B cell (primary cell): ENCODE measurements around the gene FSTL5. TPM values are rescaled to one million over a fixed set of nuclear protein-coding genes. Genes with fewer than 3 reads are reported as not detected.

Experiments
- ATAC-seq: fragments of 200-7000 bp; cut with Tn5 transposase; one replicate; pipeline ENCODE4 v1.10.0; 2021; ENCODE audit warnings: low read depth, mild to moderate bottlenecking, moderate number of reproducible peaks, moderate library complexity
- CTCF ChIA-PET: fragments of 350-600 bp; sonication (Branson Sonifier 250); formaldehyde crosslinking; loops from one replicate; lab custom pipeline; 2021; ENCODE audit warnings: antibody characterized with exemption, inconsistent platforms; lab: Charles Lee
- POLR2A ChIA-PET: fragments of 350-600 bp; sonication (Branson Sonifier 250); formaldehyde crosslinking; loops from one replicate; lab custom pipeline; 2021; ENCODE audit warnings: antibody characterized with exemption; lab: Charles Lee
- DNase-seq: peaks from one replicate; pipeline ENCODE4 v3.0.0; 2013
- H2AFZ ChIP-seq: 2 replicates; pipeline ENCODE4 v1.6.1; 2012; ENCODE audit warnings: mild to moderate bottlenecking, low read depth, low read length; ENCODE audit not compliant: insufficient read depth, poor library complexity, severe bottlenecking
- H3K27ac ChIP-seq, 2 donors: 1 replicate in 1 of 2; 2 replicates in 1 of 2; pipeline ENCODE4 v1.5.1; 2012 to 2013; ENCODE audit warnings: low read length in 2 of 2, mild to moderate bottlenecking in 2 of 2, moderate library complexity in 1 of 2
- H3K27me3 ChIP-seq, 4 experiments: fragments of 200-600 bp in 1 of 4; sonication (generic) in 1 of 4; replicated peaks in 1 of 4; 1 replicate in 2 of 4; 2 replicates in 2 of 4; pipeline versions ENCODE4 v1.6.1 to v1.7.0; 2013 to 2016; ENCODE audit warnings: low read length in 3 of 4, mild to moderate bottlenecking in 2 of 4, mixed read lengths in 1 of 4, moderate library complexity in 1 of 4; ENCODE audit not compliant: insufficient read depth in 4 of 4, control insufficient read depth in 3 of 4; ENCODE audit errors: control extremely low read depth in 1 of 4
- H3K36me3 ChIP-seq, 2 experiments: replicated peaks in 1 of 2; 1 replicate in 1 of 2; 2 replicates in 1 of 2; pipeline versions ENCODE4 v1.6.1 to v1.7.1; 2013; ENCODE audit warnings: low read length in 1 of 2; ENCODE audit not compliant: insufficient read depth in 2 of 2, control insufficient read depth in 1 of 2; ENCODE audit errors: control extremely low read depth in 1 of 2, extremely low read depth in 1 of 2
- H3K4me1 ChIP-seq, 2 donors: fragments of 200-600 bp in 1 of 2; sonication (generic) in 1 of 2; 1 replicate in 1 of 2; 2 replicates in 1 of 2; pipeline versions ENCODE4 v1.5.1 to v1.6.1; 2013 to 2017; ENCODE audit warnings: low read length in 2 of 2; ENCODE audit not compliant: control insufficient read depth in 2 of 2, insufficient read depth in 2 of 2
- H3K4me2 ChIP-seq: replicated peaks from 2 replicates; pipeline ENCODE3; 2012; ENCODE audit warnings: mild to moderate bottlenecking, low read depth, low read length; ENCODE audit not compliant: poor library complexity, severe bottlenecking
- H3K4me3 ChIP-seq, 5 experiments: fragments of 200-600 bp in 1 of 5; sonication (generic) in 1 of 5; 1 replicate in 3 of 5; 2 replicates in 2 of 5; pipeline versions ENCODE4 v1.5.1 to v1.7.0; 2011 to 2016; ENCODE audit warnings: low read length in 4 of 5, mild to moderate bottlenecking in 4 of 5, low read depth in 2 of 5, control low read depth in 1 of 5, moderate library complexity in 1 of 5; ENCODE audit not compliant: insufficient read depth in 1 of 5; ENCODE audit errors: control extremely low read depth in 1 of 5, extremely low read depth in 1 of 5
- H3K79me2 ChIP-seq: fragments of 200-600 bp; sonication (generic); one replicate; pipeline ENCODE4 v1.6.0; 2016; ENCODE audit warnings: low read length; ENCODE audit not compliant: control insufficient read depth, insufficient read depth
- H3K9ac ChIP-seq: fragments of 200-600 bp; sonication (generic); 2 replicates; pipeline ENCODE4 v1.6.1; 2017; ENCODE audit warnings: mild to moderate bottlenecking, low read length, moderate library complexity
- H3K9me3 ChIP-seq, 3 donors: one replicate each; pipeline versions ENCODE4 v1.6.1 to v1.7.1; 2013; ENCODE audit warnings: low read length in 2 of 3; ENCODE audit not compliant: control insufficient read depth in 2 of 3, insufficient read depth in 1 of 3; ENCODE audit errors: control extremely low read depth in 1 of 3
- H4K20me1 ChIP-seq: 2 replicates; pipeline ENCODE4 v1.6.0; 2012; ENCODE audit warnings: mild to moderate bottlenecking, low read length; ENCODE audit not compliant: insufficient read depth, control insufficient read depth, poor library complexity, severe bottlenecking
- H3K27ac Mint-ChIP-seq: one replicate; pipeline ENCODE4 v1.8.0; 2021; ENCODE audit warnings: mixed read lengths
- H3K27me3 Mint-ChIP-seq: one replicate; pipeline ENCODE4 v1.8.0; 2021; ENCODE audit warnings: mixed read lengths
- H3K4me1 Mint-ChIP-seq: one replicate; pipeline ENCODE4 v1.8.0; 2021; ENCODE audit warnings: mixed read lengths
- H3K4me3 Mint-ChIP-seq: one replicate; pipeline ENCODE4 v1.8.0; 2021; ENCODE audit warnings: mixed read lengths
- H3K9me3 Mint-ChIP-seq: one replicate; pipeline ENCODE4 v1.8.0; 2022; ENCODE audit warnings: mixed read lengths; ENCODE audit not compliant: insufficient read depth
- EZH2 ChIP-seq: IDR thresholded peaks from 2 replicates; pipeline ENCODE4 v1.6.1; 2012; ENCODE audit warnings: borderline replicate concordance, low read depth, mild to moderate bottlenecking, moderate library complexity, low read length; ENCODE audit not compliant: insufficient read depth, poor library complexity, severe bottlenecking
- WGBS: methylation state at CpG from one replicate; pipeline ENCODE4 v1.1.5; 2013; ENCODE audit warnings: missing lambda C conversion rate; ENCODE audit not compliant: insufficient coverage; 5-methylcytosine and 5-hydroxymethylcytosine counted together
- intact Hi-C: fragments of 100-400 bp; cut with micrococcal nuclease; formaldehyde crosslinking; loops from one replicate; pipeline ENCODE4 v1.10.0; 2022
- polyA plus RNA-seq: library from polyadenylated mRNA; depleted of rRNA; stranded (reverse); fragments of >200 nt; gene quantifications from 2 replicates; pipeline ENCODE4 v1.2.3, GENCODE V29; 2012
- total RNA-seq, 2 donors: library from RNA; stranded (reverse); fragments of 120-200 nt in 1 of 2; gene quantifications; 1 replicate in 1 of 2; 2 replicates in 1 of 2; pipeline versions ENCODE4 v1.2.3 to v1.2.4, GENCODE V29; 2013 to 2022
- TF ChIP-seq, protein P1 (sequence below): fragments of 200-600 bp; IDR thresholded peaks from one replicate; pipeline ENCODE4 v1.8.0; 2022; ENCODE audit warnings: antibody characterized with exemption, mild to moderate bottlenecking

The FSTL5 gene
- total and polyA plus RNA-seq, 2 donors (not counting 1 experiment from before 2014, with no cell fraction given) = not detected

DNA sequence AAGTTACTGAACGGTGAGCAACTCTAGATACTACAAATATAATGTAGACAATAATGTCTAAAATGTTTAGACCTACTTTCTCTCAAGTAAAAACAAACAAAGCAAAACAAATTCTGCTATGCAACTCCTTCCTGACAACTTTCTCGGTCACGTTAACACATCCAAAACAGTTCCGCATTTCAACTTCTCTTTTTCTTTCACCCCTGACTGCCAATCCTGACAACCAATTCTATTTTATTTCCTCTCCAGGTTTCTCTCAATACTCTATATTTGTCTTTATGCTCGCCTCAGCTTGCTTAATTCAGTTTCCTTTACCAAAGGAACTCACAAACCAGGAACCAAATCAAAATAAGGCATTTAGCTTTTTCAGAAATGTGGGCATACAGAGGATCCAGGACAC lies 513.0 kb downstream of the FSTL5 start:
- Histone ChIP-seq H3K4me2 (no peak overlapping the region), H3K4me1 (no peaks in the 10 kb centered on the region), H3K79me2 (no peaks in the 10 kb centered on the region), H3K27ac (no peak overlapping the region), H3K9ac (no peak overlapping the region), H3K4me3 (no peak overlapping the region), H2AFZ (no peak overlapping the region), H3K9me3 (peaks cover 0 to 5% (median 0%) of the 10 kb centered on the region in 3 donors), H4K20me1 (no peaks in the 10 kb centered on the region), H3K27me3 (no peaks in the 10 kb centered on the region), H3K36me3 (no peaks in the 10 kb centered on the region)
- Mint-ChIP-seq H3K27me3 (no peaks in the 10 kb centered on the region), H3K9me3 (no peaks in the 10 kb centered on the region), H3K27ac (no peak overlapping the region), H3K4me3 (no peak overlapping the region), H3K4me1 (no peaks in the 10 kb centered on the region)
- CTCF ChIA-PET = no interaction called here
- DNase-seq (no peak), ATAC-seq (no peak)
- 0% methylated on average over 3 of the region's 5 CpGs for WGBS
- POLR2A ChIA-PET = no interaction called here
- intact Hi-C loops = no loop called here
- TF ChIP-seq, protein P1, sequence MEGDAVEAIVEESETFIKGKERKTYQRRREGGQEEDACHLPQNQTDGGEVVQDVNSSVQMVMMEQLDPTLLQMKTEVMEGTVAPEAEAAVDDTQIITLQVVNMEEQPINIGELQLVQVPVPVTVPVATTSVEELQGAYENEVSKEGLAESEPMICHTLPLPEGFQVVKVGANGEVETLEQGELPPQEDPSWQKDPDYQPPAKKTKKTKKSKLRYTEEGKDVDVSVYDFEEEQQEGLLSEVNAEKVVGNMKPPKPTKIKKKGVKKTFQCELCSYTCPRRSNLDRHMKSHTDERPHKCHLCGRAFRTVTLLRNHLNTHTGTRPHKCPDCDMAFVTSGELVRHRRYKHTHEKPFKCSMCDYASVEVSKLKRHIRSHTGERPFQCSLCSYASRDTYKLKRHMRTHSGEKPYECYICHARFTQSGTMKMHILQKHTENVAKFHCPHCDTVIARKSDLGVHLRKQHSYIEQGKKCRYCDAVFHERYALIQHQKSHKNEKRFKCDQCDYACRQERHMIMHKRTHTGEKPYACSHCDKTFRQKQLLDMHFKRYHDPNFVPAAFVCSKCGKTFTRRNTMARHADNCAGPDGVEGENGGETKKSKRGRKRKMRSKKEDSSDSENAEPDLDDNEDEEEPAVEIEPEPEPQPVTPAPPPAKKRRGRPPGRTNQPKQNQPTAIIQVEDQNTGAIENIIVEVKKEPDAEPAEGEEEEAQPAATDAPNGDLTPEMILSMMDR = no peak
- no peak for TF ChIP-seq EZH2

DNA sequence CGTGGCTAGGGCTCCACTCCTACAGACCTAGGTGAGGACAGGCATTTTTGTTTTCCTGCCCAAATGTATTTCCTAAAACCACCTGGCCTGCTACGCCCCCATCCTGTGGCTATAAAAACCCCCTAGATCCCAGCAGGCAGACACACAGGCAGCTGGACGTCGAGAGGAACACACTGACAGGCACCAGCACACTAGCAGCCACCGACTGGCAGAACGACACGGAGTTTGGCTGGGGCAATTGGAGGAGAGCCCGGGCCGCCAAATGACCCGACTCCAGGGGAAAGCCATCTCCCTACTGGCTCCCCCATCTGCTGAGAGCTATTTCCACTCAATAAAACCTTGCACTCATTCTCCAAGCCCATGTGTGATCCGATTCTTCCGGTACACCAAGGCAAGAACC lies 516.0 kb downstream of the FSTL5 start:
- Histone ChIP-seq H3K9me3 (peaks cover 0 to 5% (median 0%) of the 10 kb centered on the region in 3 donors), H3K4me2 (no peak overlapping the region), H3K27me3 (no peaks in the 10 kb centered on the region), H3K79me2 (no peaks in the 10 kb centered on the region), H3K4me1 (no peaks in the 10 kb centered on the region), H3K4me3 (no peak overlapping the region), H3K36me3 (no peaks in the 10 kb centered on the region), H2AFZ (no peak overlapping the region), H3K27ac (no peak overlapping the region), H3K9ac (no peak overlapping the region), H4K20me1 (no peaks in the 10 kb centered on the region)
- POLR2A ChIA-PET = no interaction called here
- intact Hi-C loops = no loop called here
- Mint-ChIP-seq H3K27me3 (no peaks in the 10 kb centered on the region), H3K27ac (no peak overlapping the region), H3K4me3 (no peak overlapping the region), H3K4me1 (no peaks in the 10 kb centered on the region), H3K9me3 (no peaks in the 10 kb centered on the region)
- ATAC-seq (no peak), DNase-seq (no peak)
- TF ChIP-seq, protein P1 = no peak
- no peak for TF ChIP-seq EZH2
- WGBS = 93% methylated on average over 8 of the region's 12 CpGs
- CTCF ChIA-PET = no interaction called here
